SU-DHL-6 (cell line): Measurements from ENCODE around the gene THRAP3.

ENCODE experiments used
- EZH2phosphoT487 ChIP-seq: fragments of 200-600 bp; sonication (generic), shearing (Covaris generic); conservative IDR thresholded peaks from 2 replicates; pipeline ENCODE4 v1.6.1; 2018; ENCODE audit warnings: mild to moderate bottlenecking, antibody characterized with exemption, low read length, moderate library complexity, mixed read lengths
- TF ChIP-seq, protein P1 (sequence below): fragments of 200-600 bp; sonication (generic); IDR thresholded peaks from one replicate; pipeline ENCODE4 v1.5.1; 2017; ENCODE audit warnings: antibody characterized with exemption, mild to moderate bottlenecking, low read length, moderate library complexity; ENCODE audit not compliant: insufficient read depth, poor library complexity, severe bottlenecking

DNA sequence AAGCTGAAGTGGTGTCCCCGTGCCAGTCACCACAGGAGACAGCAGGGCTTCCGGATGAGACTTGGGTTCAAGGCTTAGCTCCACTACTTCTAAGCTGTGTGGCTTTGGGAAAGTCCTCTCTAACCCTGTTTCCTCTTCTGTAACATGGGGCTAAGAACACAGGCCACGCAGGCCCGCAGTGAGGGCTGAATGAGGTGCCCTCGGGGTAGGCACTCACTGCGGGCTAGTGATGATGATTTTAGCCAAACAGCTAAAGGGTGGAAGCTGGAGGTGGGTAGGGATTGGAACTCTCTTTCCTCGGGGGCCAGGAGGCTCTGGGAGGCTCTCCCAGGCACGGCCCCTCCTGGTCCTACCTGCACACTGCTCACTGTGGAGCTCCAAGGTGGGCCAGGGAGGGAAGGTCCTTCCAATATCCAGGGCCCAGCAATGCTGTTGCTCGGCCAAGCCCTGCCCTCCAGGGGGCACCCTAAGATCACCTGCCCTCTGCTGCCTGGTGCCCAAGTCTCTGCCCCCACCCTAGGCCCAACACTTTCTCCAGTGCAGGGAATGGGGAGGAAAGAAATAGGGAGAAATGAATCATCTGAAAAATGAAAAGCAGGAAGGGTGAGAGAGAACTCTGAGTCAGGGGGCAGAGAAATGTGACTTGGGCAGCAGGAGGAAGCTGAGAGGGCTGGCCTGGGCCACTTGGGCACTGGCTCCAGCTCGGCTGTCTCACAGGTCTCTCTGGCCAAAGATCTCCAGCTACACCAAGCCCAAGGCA lies 118.4 kb downstream of the THRAP3 start:
- TF ChIP-seq, protein P1, sequence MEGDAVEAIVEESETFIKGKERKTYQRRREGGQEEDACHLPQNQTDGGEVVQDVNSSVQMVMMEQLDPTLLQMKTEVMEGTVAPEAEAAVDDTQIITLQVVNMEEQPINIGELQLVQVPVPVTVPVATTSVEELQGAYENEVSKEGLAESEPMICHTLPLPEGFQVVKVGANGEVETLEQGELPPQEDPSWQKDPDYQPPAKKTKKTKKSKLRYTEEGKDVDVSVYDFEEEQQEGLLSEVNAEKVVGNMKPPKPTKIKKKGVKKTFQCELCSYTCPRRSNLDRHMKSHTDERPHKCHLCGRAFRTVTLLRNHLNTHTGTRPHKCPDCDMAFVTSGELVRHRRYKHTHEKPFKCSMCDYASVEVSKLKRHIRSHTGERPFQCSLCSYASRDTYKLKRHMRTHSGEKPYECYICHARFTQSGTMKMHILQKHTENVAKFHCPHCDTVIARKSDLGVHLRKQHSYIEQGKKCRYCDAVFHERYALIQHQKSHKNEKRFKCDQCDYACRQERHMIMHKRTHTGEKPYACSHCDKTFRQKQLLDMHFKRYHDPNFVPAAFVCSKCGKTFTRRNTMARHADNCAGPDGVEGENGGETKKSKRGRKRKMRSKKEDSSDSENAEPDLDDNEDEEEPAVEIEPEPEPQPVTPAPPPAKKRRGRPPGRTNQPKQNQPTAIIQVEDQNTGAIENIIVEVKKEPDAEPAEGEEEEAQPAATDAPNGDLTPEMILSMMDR: peak; percentile 82
- no peak for TF ChIP-seq EZH2phosphoT487
